HEK293 (cell line): ENCODE results near the gene SUSD6.

ENCODE experiments used
- GLIS1 ChIP-seq: fragments of 450-650 bp; formaldehyde crosslinking; IDR thresholded peaks from 2 replicates; pipeline ENCODE4 v1.5.1; 2016; ENCODE audit warnings: missing biosample characterization, missing genetic modification characterization
- OSR2 ChIP-seq: fragments of 450-650 bp; formaldehyde crosslinking; IDR thresholded peaks from 2 replicates; pipeline ENCODE4 v1.5.1; 2016; ENCODE audit warnings: missing biosample characterization, missing genetic modification characterization
- PRDM1 ChIP-seq: fragments of 450-650 bp; formaldehyde crosslinking; IDR thresholded peaks from 2 replicates; pipeline ENCODE4; 2016; ENCODE audit warnings: missing biosample characterization, missing genetic modification characterization
- SETDB1 ChIP-seq: IDR thresholded peaks from one replicate; pipeline ENCODE4 v1.6.1; 2017; ENCODE audit warnings: mild to moderate bottlenecking, low read length, moderate library complexity, mixed read lengths; ENCODE audit not compliant: insufficient read length
- SP3 ChIP-seq: fragments of 450-650 bp; formaldehyde crosslinking; IDR thresholded peaks from 2 replicates; pipeline ENCODE4 v1.5.1; 2016; ENCODE audit warnings: missing biosample characterization, missing genetic modification characterization
- TRIM28 ChIP-seq: IDR thresholded peaks from 2 replicates; pipeline ENCODE4 v1.6.1; 2011; ENCODE audit warnings: low read length, control low read depth, borderline replicate concordance
- ZBTB26 ChIP-seq: fragments of 450-650 bp; formaldehyde crosslinking; optimal IDR thresholded peaks from 2 replicates; pipeline ENCODE3; 2016; ENCODE audit warnings: missing biosample characterization, mild to moderate bottlenecking, missing genetic modification characterization
- ZBTB6 ChIP-seq: fragments of 450-650 bp; formaldehyde crosslinking; IDR thresholded peaks from 2 replicates; pipeline ENCODE4 v1.5.1; 2017; ENCODE audit warnings: missing biosample characterization, missing genetic modification characterization
- ZFHX2 ChIP-seq: fragments of 450-650 bp; formaldehyde crosslinking; conservative IDR thresholded peaks from 2 replicates; pipeline ENCODE4 v1.5.1; 2016; ENCODE audit warnings: missing biosample characterization, missing genetic modification characterization
- ZNF10 ChIP-seq: fragments of 450-650 bp; formaldehyde crosslinking; IDR thresholded peaks from 2 replicates; pipeline ENCODE4 v1.5.1; 2017; ENCODE audit warnings: missing biosample characterization, missing genetic modification characterization
- ZNF280C ChIP-seq: fragments of 450-650 bp; formaldehyde crosslinking; IDR thresholded peaks from 2 replicates; pipeline ENCODE4 v1.5.1; 2016; ENCODE audit warnings: missing biosample characterization, missing genetic modification characterization
- ZNF302 ChIP-seq: fragments of 450-650 bp; formaldehyde crosslinking; IDR thresholded peaks from 2 replicates; pipeline ENCODE4 v1.5.1; 2016; ENCODE audit warnings: missing biosample characterization, missing genetic modification characterization, low read depth
- ZNF341 ChIP-seq: fragments of 450-650 bp; formaldehyde crosslinking; IDR thresholded peaks from 2 replicates; pipeline ENCODE4; 2016; ENCODE audit warnings: low read depth, missing biosample characterization, missing genetic modification characterization
- ZNF394 ChIP-seq: fragments of 450-650 bp; formaldehyde crosslinking; IDR thresholded peaks from 2 replicates; pipeline ENCODE4 v1.5.1; 2016; ENCODE audit warnings: missing biosample characterization, missing genetic modification characterization, mild to moderate bottlenecking, moderate library complexity, borderline replicate concordance
- ZNF404 ChIP-seq: fragments of 450-650 bp; formaldehyde crosslinking; IDR thresholded peaks from 2 replicates; pipeline ENCODE4 v1.5.1; 2017; ENCODE audit warnings: missing biosample characterization, missing genetic modification characterization
- ZNF426 ChIP-seq: fragments of 450-650 bp; formaldehyde crosslinking; IDR thresholded peaks from 2 replicates; pipeline ENCODE4 v1.5.1; 2017; ENCODE audit warnings: missing biosample characterization, missing genetic modification characterization, mild to moderate bottlenecking, inconsistent platforms, moderate library complexity
- ZNF48 ChIP-seq: fragments of 450-650 bp; formaldehyde crosslinking; IDR thresholded peaks from 2 replicates; pipeline ENCODE4 v1.5.1; 2016; ENCODE audit warnings: missing biosample characterization, missing genetic modification characterization
- ZNF510 ChIP-seq: fragments of 450-650 bp; formaldehyde crosslinking; IDR thresholded peaks from 2 replicates; pipeline ENCODE4 v1.5.1; 2018; ENCODE audit warnings: mild to moderate bottlenecking, missing genetic modification characterization, missing biosample characterization; ENCODE audit not compliant: insufficient replicate concordance
- ZNF555 ChIP-seq: fragments of 450-650 bp; formaldehyde crosslinking; conservative IDR thresholded peaks from 2 replicates; pipeline ENCODE4 v1.5.1; 2017; ENCODE audit warnings: missing biosample characterization, mild to moderate bottlenecking, missing genetic modification characterization, inconsistent platforms
- ZNF561 ChIP-seq: fragments of 450-650 bp; IDR thresholded peaks from 2 replicates; pipeline ENCODE4 v1.5.1; 2018; ENCODE audit warnings: missing biosample characterization, missing genetic modification characterization, borderline replicate concordance
- ZNF610 ChIP-seq: fragments of 450-650 bp; formaldehyde crosslinking; IDR thresholded peaks from 2 replicates; pipeline ENCODE4 v1.5.1; 2016; ENCODE audit warnings: missing biosample characterization, missing genetic modification characterization, borderline replicate concordance
- ZNF768 ChIP-seq: fragments of 450-650 bp; formaldehyde crosslinking; IDR thresholded peaks from 2 replicates; pipeline ENCODE4 v1.5.1; 2018; ENCODE audit warnings: missing biosample characterization, mild to moderate bottlenecking, missing genetic modification characterization
- ZSCAN16 ChIP-seq: fragments of 450-650 bp; formaldehyde crosslinking; IDR thresholded peaks from 2 replicates; pipeline ENCODE4 v1.5.1; 2016; ENCODE audit warnings: missing biosample characterization, missing genetic modification characterization
- TF ChIP-seq, protein P1 (sequence below): fragments of 450-650 bp; formaldehyde crosslinking; IDR thresholded peaks from 2 replicates; pipeline ENCODE4 v1.5.1; 2016; ENCODE audit warnings: missing biosample characterization, missing genetic modification characterization
- TF ChIP-seq, protein P2 (sequence below): fragments of 450-650 bp; formaldehyde crosslinking; IDR thresholded peaks from 2 replicates; pipeline ENCODE4 v1.5.1; 2016; ENCODE audit warnings: missing biosample characterization, missing genetic modification characterization

SUSD6 gene

DNA sequence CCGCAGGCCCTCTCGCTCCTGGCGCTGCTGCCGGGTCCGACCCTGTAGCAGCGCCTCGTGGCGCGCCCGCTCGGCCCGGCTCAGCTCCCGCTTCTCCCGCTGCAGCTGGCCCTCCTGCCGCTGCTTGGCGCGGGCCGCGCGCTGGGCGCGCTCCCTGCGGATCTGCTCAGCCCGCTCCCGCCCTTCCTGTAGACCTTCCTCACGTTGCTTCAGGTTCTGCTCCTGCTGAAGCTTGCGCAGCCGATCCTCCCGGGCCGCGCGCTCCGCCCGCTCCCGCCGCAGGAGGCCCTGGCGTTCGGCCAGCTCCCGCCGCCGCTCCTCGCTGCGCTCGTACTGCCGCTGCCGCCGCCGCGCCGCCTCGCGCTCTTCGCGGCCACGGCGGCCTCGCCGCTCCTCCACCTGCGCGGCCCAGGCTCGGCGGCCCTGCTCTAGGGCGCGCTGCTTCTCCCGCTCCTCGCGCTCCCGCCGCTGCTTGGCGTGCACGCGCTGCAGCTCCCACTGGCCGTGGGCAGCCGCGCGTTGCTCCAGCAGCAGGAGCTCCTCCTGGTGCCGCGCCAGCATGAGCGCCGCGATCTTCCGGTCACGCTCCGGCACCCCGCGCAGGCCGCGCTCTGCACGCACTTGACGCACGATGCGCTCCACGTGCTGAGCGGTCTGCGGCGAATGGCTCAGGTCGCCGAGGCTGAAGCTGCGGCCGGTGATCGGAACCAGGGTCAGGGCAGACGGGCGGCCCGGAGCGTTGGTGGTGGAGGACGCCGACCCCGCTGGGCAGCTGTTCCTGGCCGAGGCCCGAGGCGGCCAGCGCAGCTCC is 39.2 kb upstream of the SUSD6 start (continued):
- TF ChIP-seq ZSCAN16 (tag by site-specific recombination) (no peak), ZBTB26 (tag by site-specific recombination) (peak; percentile 61), ZNF561 (tag by site-specific recombination) (no peak), ZNF394 (tag by site-specific recombination) (no peak), PRDM1 (no peak), ZBTB6 (no peak), ZNF280C (tag by site-specific recombination) (no peak), ZNF302 (tag by site-specific recombination) (no peak), ZNF768 (tag by site-specific recombination) (no peak), TRIM28 (peak; percentile 73; the same call in 1 of the 2 replicates), ZNF341 (peak; percentile 40), GLIS1 (peak; percentile 58; the same call in 1 of the 2 replicates), OSR2 (peak; percentile 25; the same call in 1 of the 2 replicates), SP3 (tag by site-specific recombination) (no peak), ZNF10 (tag by site-specific recombination) (no peak), ZNF555 (tag by site-specific recombination) (no peak), ZNF510 (no peak), ZNF610 (tag by site-specific recombination) (peak; percentile 79; the same call in 1 of the 2 replicates), ZFHX2 (tag by site-specific recombination) (no peak), ZNF48 (tag by site-specific recombination) (no peak), SETDB1 (peak; percentile 14), ZNF426 (tag by site-specific recombination) (no peak), ZNF404 (tag by site-specific recombination) (no peak)
- TF ChIP-seq, protein P1, sequence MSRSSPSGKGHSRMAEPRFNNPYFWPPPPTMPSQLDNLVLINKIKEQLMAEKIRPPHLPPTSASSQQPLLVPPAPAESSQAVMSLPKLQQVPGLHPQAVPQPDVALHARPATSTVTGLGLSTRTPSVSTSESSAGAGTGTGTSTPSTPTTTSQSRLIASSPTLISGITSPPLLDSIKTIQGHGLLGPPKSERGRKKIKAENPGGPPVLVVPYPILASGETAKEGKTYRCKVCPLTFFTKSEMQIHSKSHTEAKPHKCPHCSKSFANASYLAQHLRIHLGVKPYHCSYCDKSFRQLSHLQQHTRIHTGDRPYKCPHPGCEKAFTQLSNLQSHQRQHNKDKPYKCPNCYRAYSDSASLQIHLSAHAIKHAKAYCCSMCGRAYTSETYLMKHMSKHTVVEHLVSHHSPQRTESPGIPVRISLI (tag by site-specific recombination): no peak
- TF ChIP-seq, protein P2, sequence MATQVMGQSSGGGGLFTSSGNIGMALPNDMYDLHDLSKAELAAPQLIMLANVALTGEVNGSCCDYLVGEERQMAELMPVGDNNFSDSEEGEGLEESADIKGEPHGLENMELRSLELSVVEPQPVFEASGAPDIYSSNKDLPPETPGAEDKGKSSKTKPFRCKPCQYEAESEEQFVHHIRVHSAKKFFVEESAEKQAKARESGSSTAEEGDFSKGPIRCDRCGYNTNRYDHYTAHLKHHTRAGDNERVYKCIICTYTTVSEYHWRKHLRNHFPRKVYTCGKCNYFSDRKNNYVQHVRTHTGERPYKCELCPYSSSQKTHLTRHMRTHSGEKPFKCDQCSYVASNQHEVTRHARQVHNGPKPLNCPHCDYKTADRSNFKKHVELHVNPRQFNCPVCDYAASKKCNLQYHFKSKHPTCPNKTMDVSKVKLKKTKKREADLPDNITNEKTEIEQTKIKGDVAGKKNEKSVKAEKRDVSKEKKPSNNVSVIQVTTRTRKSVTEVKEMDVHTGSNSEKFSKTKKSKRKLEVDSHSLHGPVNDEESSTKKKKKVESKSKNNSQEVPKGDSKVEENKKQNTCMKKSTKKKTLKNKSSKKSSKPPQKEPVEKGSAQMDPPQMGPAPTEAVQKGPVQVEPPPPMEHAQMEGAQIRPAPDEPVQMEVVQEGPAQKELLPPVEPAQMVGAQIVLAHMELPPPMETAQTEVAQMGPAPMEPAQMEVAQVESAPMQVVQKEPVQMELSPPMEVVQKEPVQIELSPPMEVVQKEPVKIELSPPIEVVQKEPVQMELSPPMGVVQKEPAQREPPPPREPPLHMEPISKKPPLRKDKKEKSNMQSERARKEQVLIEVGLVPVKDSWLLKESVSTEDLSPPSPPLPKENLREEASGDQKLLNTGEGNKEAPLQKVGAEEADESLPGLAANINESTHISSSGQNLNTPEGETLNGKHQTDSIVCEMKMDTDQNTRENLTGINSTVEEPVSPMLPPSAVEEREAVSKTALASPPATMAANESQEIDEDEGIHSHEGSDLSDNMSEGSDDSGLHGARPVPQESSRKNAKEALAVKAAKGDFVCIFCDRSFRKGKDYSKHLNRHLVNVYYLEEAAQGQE (tag by site-specific recombination): no peak
- TF ChIP-seq, all 188 proteins: peak for 11
